K562 (cell line): Measurements from ENCODE around the gene LTBR.

Experiments
- EP300 ChIP-seq: IDR thresholded peaks from 2 replicates; pipeline ENCODE4 v1.6.1; 2012; ENCODE audit warnings: low read length, improper control_type of control experiment
- PTRF ChIP-seq: fragments of 450-650 bp; IDR thresholded peaks from 2 replicates; pipeline ENCODE4 v1.6.1; 2016; ENCODE audit warnings: mild to moderate bottlenecking, missing genetic modification characterization, missing compliant biosample characterization
- TAF1 ChIP-seq: IDR thresholded peaks from 2 replicates; pipeline ENCODE4 v1.6.1; 2011; ENCODE audit warnings: mild to moderate bottlenecking, low read length, moderate library complexity; ENCODE audit not compliant: insufficient read depth, control insufficient read depth, severe bottlenecking; ENCODE audit errors: extremely low read depth
- ZNF133 ChIP-seq: fragments of 250-450 bp; sonication (Bioruptor Pico); IDR thresholded peaks from 2 replicates; pipeline ENCODE4 v1.4.0; 2020; ENCODE audit warnings: mild to moderate bottlenecking

DNA sequence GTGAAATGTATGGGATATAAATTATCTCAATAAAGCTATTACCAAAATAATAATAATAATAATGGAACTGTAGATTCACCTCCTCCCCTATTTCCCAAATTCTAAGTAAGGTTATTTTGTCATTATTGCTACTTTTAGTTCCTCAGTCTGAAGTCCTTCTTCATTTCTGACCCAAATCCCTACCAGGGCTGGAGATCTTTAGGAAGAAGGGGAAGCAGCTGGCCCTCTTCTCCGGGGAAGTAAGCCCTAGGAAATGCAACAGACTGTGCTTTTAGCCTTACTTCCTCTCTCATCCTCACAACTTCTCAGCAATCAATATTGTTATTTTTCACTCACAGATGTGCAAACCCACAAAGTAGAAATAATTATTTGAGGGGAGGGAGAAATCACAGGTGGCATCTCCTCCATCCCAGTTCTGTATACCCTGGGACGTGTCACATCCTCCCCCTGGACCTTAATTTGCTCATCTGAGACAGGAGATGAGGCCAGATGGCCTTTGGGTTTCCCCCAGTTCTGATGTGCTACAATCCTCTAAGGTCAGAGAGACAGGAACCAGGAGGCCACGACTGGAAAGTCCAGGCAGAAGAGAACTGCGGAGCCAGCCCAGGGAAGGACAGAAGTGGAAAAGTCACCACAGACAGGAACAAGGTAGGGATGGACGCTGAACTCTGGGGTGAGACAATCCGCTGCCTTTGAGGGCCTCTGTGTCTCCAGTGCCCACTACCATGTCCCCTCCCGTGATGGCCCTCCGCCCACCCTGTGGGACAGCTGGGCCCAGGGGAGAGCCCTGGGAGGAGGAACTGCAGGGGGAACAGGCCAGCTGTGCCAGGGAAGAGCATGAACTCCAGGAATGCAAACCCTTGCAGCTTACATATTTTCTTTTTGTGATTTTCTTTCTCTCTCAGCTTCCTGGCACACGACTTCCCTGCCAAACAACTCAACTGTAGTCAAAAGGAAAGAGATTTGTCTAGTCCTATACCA is 31.5 kb upstream of the LTBR start:
- TF ChIP-seq TAF1 (no peak), ZNF133 (CRISPR knock-in tag) (no peak), EP300 (no peak), PTRF (tag) (no peak)
